ENCODE measurements around the gene ACACB. TPM values are rescaled to one million over a fixed set of nuclear protein-coding genes. Genes with fewer than 3 reads are reported as not detected.

Gene ACACB
- total RNA-seq, 6 experiments from 2014 or later = 107 to 237 (median 187) TPM

GRCh38 chr12:109156586-109156985, 40.2 kb downstream of the ACACB start:
- Histone ChIP-seq H3K9me3 (no peaks in the 10 kb centered on the region), H3K4me3 (no peak overlapping the region), H3K36me3 (peaks cover 0 to 1% (median 0%) of the 10 kb centered on the region in 4 donors), H3K4me1 (peaks cover 0 to 87% (median 25%) of the 10 kb centered on the region in 4 donors), H3K27me3 (no peaks in the 10 kb centered on the region), H3K27ac (no peak overlapping the region)
- intact Hi-C loops (cut with DNase I) = no loop called here
- ATAC-seq (no peak), DNase-seq (peak in 1 of 3 donors; percentile 41)
- TF ChIP-seq CTCF (IDR thresholded peaks at IDR 0.05) = no peak
- no peak for TF ChIP-seq POLR2A (IDR thresholded peaks at IDR 0.05)
- 60% methylated on average over 2 of the region's 5 CpGs for WGBS (ENCODE audit: insufficient coverage, low coverage, low lambda C conversion rate, missing lambda C conversion rate)

- no peak overlapping the region for H3K4me3 ChIP-seq
- ATAC-seq (no peak), DNase-seq (peak in 1 of 3 donors; percentile 39)
- TF ChIP-seq CTCF (IDR thresholded peaks at IDR 0.05) (no peak), POLR2A (IDR thresholded peaks at IDR 0.05) (no peak)
- no peaks in the 10 kb centered on the region for H3K27me3 ChIP-seq
- H3K36me3 ChIP-seq = peaks cover 0 to 7% (median 1%) of the 10 kb centered on the region in 4 donors
- peak overlapping the region in 1 of 3 donors; percentile 32 for H3K27ac ChIP-seq
- H3K4me1 ChIP-seq = peaks cover 0 to 76% (median 22%) of the 10 kb centered on the region in 4 donors
- H3K9me3 ChIP-seq = no peaks in the 10 kb centered on the region
- WGBS (ENCODE audit: insufficient coverage, low coverage, low lambda C conversion rate, missing lambda C conversion rate) = 36% methylated on average over 5 of the region's 5 CpGs
- intact Hi-C loops (cut with DNase I) = no loop called here
Observed at GRCh38 chr12:109157986-109158385, 41.6 kb downstream of the ACACB start.

GRCh38 chr12:109160433-109160832, 44.0 kb downstream of the ACACB start:
- peak overlapping the region; percentile 21 to 30 (median 29) for H3K27ac ChIP-seq
- DNase-seq (peak in 1 of 3 donors; percentile 47), ATAC-seq (peak; percentile 31 to 67 (median 54))
- H3K36me3 ChIP-seq = peaks cover 0 to 15% (median 8%) of the 10 kb centered on the region in 4 donors
- intact Hi-C loops (cut with DNase I) = no loop called here
- H3K27me3 ChIP-seq = no peaks in the 10 kb centered on the region
- peaks cover 0 to 54% (median 16%) of the 10 kb centered on the region in 4 donors for H3K4me1 ChIP-seq
- 36% methylated on average over 3 of the region's 7 CpGs for WGBS (ENCODE audit: insufficient coverage, low coverage, low lambda C conversion rate, missing lambda C conversion rate)
- no peaks in the 10 kb centered on the region for H3K9me3 ChIP-seq
- TF ChIP-seq CTCF (IDR thresholded peaks at IDR 0.05) (no peak), POLR2A (IDR thresholded peaks at IDR 0.05) (no peak)
- no peak overlapping the region for H3K4me3 ChIP-seq

- Histone ChIP-seq H3K27me3 (no peaks in the 10 kb centered on the region), H3K4me3 (no peak overlapping the region), H3K27ac (peak overlapping the region; percentile 21 to 30 (median 29)), H3K9me3 (no peaks in the 10 kb centered on the region), H3K4me1 (peaks cover 0 to 49% (median 16%) of the 10 kb centered on the region in 4 donors), H3K36me3 (peaks cover 0 to 15% (median 8%) of the 10 kb centered on the region in 4 donors)
- DNase-seq (no peak), ATAC-seq (no peak)
- TF ChIP-seq CTCF (IDR thresholded peaks at IDR 0.05) (no peak), POLR2A (IDR thresholded peaks at IDR 0.05) (no peak)
- intact Hi-C loops (cut with DNase I) = no loop called here
- WGBS (ENCODE audit: insufficient coverage, low coverage, low lambda C conversion rate, missing lambda C conversion rate) = 84% methylated on average over 4 of the region's 4 CpGs
Observed at GRCh38 chr12:109160873-109161272, 44.5 kb downstream of the ACACB start.
